ENCODE data around the gene MAT2A.

The MAT2A gene

DNA sequence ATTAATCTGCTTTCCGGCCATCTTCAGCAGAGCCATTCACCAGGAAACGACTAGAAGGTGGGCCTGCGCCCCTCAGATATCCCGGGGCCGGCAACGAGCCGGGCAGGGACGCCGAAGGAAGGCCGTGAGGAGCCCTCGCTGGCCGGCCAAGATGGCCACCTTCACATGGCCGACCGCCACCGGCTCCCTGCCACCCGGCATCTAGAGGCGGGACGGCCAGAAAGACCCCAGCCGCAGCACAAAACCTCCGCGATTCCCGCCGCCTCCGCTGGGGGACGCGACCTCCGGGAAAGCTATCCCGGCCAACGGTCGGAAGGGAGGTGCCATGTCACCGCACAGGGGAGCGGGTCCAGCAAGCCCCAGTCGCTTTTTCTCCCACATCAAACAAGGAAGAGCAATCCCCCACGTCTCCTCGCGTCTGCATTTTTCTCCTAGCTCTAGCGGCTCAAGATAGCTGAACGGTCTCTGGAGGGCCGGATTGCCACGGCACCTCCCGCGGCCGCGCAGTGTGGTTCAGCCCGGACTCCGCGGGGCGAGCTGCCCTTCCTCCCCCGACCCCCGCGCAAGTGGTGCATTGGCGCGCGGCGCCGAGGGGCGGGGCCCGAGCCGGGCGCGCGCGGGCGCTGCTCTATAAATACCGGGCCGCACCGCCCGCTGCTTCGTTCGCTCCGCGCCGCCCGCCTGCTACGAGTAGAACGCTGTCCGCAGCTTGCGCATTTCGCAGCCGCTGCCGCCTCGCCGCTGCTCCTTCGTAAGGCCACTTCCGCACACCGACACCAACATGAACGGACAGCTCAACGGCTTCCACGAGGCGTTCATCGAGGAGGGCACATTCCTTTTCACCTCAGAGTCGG lies at the start of gene MAT2A:
TSS of gene MAT2A (plus strand) at position 662 of the 854 bp plus-strand sequence. CDS start at position 782, 120 bp downstream.
- DNase-seq (ENCODE audit: low read depth, low spot score) = peak; percentile 79

DNA sequence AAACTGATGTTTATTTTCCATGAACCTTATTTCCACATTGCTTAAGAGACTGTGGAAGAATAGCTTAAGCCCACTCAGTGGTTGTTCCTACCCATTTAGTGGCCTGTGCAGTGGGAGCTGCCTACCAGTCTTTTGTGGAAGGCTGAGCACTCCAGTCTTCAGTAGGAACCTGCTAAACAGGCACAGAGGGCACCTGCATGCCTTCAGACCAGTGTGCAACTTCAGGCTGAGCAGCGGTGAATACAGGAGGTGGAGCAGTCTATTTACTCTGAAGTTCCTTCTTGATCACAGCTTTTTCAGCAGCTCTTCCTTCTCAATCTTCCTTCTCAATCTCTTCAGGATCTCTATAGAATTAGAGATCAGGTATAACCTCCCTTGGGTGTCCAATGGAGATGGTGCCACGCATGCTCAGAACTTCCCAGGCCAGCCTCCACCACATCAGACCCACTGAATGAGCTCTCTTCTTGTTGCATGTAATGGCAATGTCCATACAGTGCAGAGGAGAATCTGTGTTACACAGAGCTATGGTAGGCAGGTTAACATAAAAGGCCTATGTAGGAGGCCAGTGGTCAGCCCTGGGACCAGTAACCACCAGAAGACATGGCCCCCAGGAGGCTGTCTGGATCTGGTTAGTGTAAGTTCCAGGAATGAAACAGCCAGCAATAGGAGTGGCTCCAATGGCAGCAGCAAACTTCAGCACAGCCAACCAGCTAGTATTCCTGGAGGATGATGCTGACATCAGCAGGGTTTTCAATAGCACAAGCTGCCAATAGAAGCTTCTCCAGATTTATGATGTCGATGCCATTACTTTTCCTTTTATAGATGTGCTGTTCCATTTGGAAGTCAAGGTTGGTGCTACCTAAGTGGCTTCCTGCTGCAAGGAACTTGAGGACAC lies 47.9 kb upstream of the MAT2A start:
- DNase-seq (ENCODE audit: low read depth, low spot score) = no peak

DNA sequence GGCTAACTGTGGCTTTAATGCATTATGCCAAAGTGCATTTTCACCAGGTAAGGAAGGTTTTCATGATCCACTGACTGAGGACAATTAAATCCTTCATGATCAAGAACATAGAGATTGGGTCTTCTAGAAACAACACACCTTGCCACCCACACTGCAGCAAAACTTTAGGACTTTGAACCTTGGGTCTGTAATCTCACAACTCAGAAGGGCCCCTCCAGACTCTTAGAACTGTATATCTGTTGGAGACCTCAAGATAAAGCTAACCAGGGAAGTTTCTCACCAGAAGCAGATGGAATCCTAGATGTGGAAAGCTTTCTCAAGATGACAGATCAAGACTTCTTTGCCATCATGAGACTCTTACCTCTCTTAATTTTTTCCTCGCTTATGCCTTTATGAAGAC lies 42.5 kb upstream of the MAT2A start:
- no peak for DNase-seq (ENCODE audit: low read depth, low spot score)

DNA sequence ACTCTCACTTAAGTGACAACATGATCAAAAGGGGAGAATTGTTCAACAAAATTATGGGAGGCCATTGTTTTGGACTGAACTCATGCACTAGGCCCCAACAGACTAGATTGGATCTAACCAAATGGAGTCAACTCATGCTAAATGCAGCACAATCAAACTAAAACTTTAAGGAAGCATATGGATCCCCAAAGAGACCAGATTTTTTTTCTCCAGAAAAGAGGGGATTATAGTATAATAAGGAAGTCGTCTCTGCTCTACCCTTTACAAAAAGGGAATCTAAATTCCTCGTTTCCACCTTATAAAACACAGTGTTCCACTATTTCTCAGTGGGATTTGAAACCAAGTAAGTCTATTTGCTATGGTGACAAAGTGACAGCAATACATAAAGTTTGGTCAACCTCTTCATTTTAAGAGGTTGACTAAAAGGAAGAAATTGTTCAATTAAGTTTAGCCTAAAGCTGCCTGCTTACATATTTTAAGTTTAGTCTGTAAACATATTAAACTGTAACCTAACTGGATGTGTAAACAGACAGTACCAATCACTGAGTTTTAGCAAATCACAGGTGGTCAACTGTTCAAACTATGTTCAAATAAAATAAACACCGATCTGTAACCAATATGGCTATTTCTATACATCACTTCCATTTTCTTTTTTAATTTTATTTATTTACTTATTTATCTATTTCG lies 40.9 kb upstream of the MAT2A start:
- no peak for DNase-seq (ENCODE audit: low read depth, low spot score)

DNA sequence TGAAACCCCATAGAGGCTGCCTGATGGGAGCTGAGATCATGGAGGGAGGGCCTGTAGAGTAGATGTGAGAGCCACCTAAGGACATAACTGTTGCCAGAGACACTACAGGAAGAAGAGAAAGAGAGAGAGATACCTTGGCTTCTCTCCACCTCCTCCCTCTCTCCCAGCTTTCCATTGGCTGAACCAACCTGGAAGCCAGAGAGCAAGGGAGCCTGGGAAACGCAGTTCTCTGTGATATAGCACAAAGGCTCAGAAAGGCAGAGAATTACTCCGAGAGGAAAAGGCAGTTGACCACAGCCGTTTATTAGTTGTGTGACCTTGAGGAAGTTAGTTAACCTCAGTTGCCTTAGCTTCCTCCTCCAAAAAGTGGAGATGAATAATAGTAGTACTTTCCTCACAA lies 37.7 kb upstream of the MAT2A start:
- DNase-seq (ENCODE audit: low read depth, low spot score) = no peak

DNA sequence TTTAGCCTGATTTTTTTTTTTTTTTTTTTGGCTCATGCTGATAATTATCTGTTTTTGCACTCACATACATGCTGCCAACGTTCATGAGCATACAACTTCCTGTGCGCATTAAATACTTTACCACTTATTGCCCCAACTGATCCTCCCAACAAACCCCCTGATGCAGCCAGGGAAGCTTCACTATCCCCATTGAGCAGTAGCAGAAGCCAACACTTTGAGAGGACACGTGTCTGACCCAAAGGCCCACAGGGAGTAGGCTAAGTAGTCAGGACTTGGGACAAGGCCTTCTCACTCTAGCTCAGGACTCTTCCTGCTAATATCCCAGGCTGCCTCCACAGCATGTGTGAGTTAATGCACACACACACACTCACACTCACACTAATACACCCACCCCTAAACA lies 36.2 kb upstream of the MAT2A start:
- no peak for DNase-seq (ENCODE audit: low read depth, low spot score)

DNA sequence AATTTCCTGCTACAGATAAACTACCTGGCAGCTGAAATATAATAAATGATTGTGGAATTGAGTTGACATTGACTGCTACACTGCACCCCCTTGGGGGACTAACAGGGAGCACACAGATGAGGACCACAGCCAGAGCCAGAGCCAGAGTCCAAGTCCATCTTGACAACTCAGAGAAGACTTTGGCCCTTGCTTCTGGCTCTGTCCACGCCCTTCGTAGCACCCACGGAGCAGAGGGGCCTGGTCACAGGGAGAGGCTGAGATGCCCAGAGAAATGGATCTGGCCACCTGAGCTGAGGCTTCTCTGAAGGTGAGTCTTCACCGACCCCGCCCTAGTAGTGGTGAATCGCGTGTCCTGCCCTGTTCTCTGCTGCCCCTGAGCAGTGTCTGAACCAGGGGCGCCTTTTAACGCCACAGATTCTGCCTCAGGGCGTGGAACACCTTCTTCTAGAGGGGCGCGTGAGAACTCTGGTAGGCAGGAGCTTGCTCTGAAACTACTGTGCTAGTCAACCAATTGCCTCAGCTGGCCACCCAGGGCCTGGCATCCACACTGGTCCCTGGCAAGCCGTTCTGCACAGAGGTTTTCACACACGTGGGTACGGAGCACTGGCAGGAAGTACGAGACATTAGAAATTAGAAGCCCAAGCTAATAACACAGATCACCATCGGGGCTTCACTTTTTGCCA lies 35.7 kb upstream of the MAT2A start:
- DNase-seq (ENCODE audit: low read depth, low spot score) = no peak

DNA sequence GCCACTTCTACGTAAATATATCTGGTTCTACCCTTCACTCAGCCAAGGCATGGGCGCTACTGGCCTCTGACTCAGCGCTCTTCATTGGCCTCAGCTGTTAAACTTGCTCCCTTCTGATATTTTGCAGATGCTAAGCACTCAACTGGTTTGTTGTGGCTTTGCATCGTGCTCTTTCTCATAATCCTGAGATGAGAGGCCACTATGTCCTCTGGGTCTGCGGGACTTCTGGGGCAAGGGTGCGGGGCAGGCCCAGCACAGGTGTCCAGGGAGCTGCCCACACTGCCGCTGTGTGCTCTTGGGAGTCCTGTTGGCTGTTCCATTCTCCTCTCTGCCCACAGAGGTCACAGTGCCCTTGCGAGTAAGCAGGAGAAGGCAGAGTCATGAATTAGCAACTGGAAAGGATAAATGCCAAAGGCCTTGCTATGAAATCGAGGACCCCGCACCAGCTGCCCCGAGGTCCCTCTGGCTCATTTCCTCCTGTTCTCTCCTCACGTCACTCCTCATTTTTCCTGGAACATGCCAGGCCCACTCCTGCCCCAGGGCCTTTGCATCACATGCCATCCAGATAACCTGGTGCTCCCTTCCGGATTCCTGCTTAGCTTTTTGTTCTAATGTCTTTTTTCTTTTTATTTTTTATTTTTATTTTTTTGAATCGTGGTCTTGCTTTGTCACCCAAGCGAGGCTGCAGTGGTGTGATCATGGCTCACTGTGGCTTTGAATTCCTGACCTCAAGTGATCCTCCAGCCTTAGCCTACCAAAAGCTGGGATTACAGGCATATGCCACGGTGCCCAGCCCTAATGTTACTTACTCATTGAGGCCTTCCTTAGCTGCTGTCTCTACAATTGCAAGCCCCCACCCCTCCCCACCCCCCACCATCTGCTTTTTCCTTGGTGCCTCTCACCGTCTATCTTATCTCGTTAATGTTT lies 34.9 kb upstream of the MAT2A start:
- no peak for DNase-seq (ENCODE audit: low read depth, low spot score)

DNA sequence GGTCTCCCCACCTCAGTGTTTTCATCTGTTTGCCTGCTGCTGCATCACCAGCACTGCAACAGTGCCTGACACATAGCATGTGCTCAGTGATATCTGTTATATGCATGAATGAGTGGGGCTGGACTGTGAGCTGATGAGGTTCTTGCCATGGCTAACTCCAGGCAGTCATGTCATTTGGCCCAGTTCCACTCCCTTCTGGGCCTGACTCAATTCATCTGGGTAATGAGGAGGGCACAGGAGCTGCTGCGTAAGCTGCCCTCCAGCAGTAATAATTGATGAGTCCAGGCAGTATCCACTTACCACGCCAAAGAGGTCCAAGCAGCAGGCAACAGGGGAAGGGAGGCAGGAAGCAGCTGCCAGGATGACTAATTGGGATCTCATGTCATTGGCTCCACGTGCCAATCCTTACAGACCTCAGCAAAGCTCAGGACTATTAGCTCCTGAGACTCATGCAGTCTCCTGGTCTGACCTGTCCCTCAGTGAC lies 34.1 kb upstream of the MAT2A start:
- peak; percentile 72 for DNase-seq (ENCODE audit: low read depth, low spot score)

DNA sequence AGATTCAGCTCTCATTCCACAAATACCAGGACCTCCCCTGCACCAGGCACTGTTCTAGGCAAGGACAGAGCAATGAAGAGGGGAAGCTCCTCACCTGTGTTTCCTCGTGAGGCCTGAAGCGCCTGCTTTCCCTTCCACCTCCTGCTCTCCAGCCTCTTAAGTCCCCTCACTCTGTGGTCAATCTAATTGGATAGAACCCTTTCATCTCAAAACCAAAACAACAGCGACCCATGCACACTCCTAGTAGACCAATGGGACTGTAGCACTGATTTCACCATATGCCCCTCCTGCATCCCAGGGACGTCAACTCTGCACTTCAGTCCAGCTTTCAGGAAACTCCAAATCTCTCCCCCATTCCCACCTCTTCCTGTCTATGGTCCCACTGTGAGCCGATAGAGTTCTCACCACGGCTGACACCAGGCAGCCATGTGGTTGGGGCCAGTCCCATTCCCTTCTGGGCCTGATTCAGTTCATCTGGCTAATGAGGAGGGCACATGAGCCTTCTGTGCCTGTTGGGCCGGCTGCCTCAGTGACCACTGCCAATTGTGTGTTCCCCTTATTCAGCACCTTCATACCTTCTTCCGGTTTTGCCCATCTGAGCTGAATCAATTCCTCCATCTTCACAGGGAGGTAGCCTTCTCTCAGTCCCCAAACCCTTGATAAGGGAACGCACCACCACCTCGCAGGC lies 33.3 kb upstream of the MAT2A start:
- no peak for DNase-seq (ENCODE audit: low read depth, low spot score)

DNA sequence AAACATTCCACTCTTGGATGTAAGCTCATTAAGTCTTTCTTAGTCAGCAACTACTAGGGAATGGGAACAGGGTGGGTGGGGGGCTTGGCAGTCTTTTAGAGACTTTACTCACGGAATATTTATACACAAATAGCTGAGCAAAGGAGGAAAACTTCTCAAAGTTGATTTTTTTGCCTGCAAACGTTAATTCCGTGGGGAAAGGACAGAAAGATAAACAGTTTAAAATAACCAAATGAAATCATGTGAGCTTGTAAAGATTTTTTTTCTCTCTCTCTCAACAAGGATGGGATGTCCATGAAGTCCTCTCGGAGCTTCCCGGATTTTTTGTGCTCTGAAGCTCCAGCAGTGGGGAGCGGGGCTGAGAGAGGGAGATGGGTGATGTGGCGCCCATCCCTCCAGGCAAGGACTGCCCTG lies 32.2 kb upstream of the MAT2A start:
- no peak for DNase-seq (ENCODE audit: low read depth, low spot score)

DNA sequence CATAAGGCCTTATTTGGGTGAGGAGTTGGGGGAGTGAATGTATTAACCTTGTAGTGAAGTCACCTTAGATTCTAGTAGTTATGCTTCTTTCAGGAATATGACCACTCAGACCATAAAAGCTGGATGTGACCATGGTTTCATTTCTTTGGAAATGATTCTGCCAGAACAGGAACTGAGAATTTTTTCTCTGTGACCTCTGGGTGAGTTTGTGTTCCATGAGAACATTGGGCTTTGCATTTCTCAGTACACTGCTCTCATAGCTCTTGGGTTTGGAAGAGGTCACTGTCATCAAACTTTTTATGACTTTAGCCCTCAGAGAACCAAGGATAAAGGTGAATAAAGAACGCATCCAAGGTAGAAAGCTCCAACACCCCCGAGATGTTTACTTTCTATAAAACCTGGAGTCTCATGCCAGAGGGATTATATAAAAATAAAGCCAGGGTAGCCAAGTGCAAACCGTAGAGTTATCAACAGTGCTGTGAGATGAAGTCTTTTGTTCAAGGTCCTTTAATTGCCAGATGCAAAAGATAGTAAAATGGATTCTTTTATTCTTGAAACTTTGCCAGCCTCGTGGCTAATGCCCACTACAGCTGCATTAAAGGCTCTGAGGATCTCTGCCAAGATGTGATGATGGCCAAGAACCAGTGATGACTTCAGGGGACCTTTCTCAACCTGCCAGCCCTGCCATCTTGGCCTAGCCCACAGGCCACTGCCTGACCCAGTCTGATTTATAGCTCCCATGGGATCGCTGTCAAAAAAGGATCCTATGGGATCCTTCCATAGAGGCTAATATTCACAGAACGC lies 27.8 kb upstream of the MAT2A start:
- no peak for DNase-seq (ENCODE audit: low read depth, low spot score)

DNA sequence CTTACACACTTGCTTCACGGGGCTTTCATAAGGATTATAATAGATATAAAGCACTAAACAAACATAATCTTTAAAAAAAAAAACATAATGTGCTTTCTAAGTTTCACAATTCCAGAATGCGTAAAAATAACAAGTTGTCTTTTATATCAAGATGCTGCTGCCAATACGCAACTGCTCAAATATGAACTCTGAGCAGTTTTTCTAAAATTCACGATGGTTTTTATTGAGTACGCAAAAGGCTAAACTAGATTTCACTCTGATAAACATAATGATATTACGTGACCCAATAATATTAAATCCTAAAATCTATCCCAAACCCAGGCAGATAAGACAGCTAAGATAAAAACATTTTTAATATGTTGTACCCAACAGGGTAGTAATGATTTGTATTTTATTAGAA lies 24.6 kb upstream of the MAT2A start:
- no peak for DNase-seq (ENCODE audit: low read depth, low spot score)

DNA sequence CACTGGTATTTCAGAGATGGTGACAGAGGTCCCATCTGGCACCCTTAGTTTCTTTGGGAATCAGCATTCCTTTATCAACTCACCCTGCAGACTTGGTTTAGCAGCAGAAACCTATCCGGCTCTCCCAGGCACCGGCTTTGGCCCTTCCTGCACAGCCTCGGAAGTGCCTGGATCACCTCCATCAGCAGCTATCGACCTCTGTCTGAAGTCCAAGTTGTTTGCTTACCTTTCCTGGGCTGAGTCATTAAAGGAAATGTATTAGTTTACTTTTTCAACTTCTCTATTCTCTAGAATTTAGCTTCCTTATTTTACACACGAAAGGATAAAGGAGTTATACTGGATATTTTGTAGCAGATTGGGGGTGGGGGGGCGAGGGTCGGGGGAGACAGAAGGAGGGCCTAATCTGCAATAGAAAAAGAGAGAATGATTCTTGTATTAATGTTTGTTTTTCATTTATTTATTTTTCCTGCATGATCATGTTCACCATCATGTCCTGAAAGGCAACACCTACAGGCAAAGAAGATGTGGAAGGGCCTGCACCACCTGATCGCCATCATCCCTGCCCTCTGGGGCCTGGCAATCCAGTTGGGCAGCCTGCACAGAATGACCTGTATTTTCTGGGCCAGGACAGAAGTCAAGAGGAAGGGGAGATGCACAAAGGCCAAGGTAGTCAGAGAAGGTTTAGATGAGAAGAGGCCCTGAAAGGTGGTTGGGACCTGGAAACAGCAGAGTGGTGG lies 22.1 kb upstream of the MAT2A start:
- DNase-seq (ENCODE audit: low read depth, low spot score) = no peak

DNA sequence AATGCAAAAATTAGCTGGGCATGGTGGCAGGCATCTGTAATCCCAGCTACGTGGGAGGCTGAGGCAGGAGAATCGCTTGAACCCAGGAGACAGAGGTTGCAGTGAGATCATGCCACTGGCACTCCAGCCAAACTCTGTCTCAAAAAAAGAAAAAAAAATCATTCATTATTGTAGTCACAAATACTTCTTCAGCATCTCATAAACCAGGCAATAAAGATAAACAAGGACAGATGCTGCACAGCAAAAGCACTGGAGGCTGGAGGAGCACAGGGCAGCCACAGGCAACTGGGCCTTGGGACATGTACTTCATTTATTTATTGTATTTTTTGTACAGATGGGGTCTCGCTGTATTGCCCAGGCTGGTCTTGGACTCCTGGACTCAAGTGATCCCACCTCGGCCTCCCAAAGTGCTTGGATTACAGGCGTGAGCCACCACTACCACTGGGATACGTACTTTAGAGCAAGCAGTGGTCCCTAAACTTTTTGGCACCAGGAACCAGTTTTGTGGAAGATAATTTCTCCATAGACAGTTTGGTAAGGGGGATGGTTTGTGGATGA lies 16.8 kb upstream of the MAT2A start:
- no peak for DNase-seq (ENCODE audit: low read depth, low spot score)

DNA sequence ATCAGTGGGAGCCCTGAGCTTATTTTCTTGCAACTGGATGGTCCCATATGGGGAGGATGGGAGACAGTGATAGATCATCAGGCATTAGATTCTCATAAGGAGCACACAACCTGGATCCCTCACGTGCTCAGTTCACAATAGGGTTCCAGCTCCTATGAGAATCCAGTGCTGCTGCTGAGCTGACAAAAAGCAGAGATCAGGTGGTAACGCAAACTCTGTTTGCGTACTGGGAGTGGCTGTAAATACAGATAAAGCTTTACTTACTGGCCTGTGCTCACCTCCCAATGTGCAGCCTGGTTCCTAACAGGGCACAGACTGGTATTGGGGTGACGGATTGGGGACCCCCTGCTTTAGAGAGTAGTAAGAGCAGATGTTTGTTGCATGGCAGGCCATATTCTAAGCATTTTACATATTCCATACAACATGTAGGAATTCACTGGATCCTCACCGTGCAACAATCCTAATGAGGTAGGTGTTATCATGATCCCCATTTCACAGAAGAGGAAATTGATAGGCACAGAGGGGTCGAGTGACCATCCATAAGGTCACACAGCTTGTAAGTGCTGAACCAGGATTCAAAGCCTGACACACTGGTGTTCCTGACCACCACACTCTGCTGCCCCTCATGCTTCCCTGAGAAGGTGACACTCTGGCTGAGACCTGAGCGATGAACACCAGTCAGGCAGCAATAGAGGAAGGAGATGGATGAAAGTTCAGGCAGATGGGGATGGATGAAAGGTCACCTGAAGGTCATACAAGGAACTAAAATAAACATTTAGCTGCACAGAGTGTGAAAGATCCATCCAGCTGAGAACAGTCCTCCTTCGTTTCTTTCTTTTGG lies 15.7 kb upstream of the MAT2A start:
- DNase-seq (ENCODE audit: low read depth, low spot score) = no peak

DNA sequence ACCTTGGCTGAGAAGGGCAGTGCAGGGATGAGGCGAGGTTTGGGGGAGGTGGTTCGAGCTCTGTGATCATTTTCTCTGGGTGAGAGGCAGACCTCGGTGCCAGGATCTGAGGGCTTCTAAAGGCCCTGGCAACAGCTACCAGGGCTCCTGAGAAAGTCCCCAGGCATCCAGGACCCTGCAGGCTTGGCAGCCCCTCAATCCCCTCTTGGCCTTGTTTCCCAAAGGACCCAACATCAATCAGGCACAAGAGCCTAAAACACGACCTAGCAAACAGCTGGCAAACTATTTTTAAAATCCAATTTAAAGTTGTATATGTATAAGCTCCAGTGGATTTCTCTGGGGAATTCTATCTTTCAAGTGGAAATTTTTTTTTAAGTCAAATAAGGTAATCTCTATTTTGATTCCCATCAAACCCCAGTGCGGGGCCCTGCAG lies 15.0 kb upstream of the MAT2A start:
- no peak for DNase-seq (ENCODE audit: low read depth, low spot score)
